DMS 273 (cell line): ENCODE data around the gene RAF1.

ENCODE experiments used
- DNase-seq: peaks from one replicate; lab custom pipeline; 2025; ENCODE audit not compliant: unreplicated experiment; lab: John Stamatoyannopoulos, UW

RAF1 gene

DNA sequence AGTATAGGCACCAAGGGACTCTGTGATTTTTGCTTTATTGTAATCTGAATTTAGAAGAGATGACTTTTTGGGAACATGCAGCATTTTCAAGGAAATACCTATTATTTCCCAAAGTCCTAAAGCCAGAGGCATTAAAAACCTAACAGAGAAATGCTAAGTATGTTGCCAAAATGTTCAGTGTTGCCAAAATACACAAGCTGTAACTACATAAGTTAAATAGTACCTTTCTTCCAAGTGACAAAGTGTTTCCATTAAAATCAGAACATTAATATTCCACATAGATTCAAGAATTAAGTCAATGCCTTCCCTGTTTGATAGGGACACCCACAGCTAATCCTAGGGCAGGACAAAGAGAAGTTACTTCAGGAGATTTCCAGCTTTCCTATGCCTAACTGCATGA lies 65.0 kb downstream of the RAF1 start:
- DNase-seq: no peak

DNA sequence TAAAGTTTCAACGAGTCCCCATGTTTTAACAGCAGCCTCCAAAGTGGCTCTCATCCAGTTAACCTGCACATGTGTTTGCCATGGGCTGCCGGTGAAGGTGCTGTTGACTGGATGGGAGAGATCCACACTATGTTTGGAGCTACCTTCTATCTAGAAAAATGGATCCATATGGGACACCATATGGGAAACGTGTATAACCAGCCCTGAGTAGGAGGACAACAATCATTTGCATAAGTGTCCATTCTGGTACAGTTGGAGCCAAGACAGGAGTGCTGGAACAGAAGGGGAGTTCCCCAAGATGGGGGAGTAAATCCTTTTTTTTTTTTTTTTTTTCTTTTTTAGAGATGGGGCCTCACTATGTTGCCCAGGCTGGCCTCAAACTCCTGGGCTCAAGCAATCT lies 70.4 kb downstream of the RAF1 start:
- peak; percentile 90 for DNase-seq

DNA sequence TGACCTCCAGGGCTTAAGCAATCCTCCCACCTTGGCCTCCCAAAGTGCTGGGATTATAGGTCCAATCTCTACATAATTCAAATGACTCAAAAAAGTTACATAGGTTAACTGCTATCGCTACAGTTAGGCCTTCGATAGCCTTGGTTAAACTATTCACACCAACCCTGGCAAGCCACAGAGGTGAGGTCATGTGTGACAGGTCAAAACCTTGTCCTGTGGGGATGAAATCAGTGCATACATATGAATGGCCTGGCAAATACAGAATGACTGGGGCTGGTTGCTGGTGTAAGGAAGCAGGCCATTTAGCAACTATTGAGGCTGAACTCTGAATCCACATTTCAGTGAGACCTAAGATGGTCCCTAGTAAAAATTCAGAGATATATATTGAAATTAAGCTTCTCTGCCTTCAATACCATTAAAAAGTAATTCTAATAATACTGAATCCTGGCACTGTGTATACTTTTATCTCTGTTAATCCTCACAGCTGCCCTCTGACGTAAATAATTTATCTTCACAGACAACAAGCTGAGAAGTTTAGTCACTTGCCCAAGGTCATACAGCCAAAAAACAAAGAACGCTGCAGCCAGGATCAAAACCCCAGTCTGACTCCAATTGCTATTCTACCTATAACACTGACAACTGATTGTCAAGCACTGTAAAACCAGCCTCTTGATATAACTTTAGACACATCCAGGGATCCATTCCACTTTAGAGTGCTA lies 71.8 kb downstream of the RAF1 start:
- no peak for DNase-seq

DNA sequence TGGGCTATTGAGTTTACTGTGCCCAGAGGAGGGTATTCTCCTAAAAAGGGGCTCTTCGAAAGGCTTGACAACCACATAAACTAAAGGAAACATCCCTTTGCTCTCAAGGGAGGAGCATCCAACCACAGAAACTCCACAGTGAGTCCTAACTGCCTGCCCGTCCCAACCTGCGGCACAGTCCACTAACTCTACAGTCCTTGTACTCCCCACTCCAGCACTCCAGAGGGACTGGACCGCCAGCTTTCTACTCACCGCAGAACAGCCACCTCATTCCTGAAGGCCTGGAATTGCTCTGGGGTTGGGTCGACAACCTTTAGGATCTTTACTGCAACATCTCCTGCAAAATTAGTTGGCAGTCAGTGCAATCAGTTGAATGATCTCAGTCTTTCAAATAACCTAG lies 72.5 kb downstream of the RAF1 start:
- no peak for DNase-seq

DNA sequence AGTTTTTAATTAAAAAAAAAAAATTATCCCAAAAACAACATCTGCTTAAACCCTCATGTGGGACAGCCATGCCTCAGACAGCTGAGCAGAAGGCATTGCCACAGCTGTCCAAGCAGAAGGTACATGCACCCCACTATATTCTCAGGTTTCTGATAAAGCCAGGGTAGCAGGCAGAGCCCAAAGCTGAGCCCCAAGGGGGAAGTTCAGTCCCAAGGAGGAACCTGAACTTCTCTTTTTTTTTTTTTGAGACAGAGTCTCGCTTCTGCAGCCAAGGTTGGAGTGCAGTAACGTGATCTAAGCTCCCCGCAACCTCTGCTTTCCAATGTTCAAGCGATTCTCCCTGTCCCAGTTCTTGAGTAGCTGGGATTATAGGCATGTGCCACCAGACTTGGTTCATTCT lies 73.8 kb downstream of the RAF1 start:
- peak; percentile 22 for DNase-seq

DNA sequence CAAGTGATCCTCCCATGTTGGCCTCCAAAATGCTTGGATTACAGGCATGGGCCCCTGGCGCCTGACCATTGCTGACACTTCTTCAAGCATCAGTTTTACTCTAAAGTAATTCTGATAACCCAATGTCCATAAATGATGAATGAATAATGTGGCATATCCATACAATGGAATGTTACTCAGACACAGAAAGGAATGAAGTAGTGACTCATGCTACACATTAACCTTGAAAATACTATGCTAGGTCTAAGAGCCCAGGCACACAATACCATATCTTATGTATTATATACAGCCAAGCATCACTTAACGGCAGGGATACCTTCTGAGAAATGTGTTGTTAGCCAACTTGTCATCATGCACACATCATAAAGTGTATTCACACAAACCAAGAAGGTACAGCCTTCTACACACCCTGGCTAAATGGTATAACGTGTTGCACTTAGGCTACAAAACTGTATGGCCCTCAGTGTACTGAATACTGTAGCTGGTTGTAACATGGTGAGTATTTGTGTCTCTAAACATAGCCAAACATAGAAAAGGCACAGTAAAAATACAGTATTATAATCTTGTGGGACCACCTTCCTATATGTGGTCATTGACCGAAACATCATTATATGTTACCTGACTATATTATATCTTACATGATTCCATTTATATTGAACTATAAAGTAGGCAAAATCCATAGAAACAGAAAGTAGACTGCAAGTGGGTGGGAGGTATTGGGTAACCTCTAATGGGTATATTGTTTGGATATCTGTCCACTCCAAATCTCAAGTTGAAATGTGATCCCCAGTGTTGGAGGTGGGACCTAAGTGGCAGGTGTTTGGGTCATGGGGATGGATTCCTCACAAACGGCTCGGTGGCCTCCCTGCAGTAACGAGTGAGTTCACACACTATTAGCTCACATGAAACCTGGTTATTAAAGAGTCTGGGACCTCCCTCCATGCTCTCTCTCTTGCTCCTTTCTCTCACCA lies 75.6 kb downstream of the RAF1 start:
- peak; percentile 24 for DNase-seq

DNA sequence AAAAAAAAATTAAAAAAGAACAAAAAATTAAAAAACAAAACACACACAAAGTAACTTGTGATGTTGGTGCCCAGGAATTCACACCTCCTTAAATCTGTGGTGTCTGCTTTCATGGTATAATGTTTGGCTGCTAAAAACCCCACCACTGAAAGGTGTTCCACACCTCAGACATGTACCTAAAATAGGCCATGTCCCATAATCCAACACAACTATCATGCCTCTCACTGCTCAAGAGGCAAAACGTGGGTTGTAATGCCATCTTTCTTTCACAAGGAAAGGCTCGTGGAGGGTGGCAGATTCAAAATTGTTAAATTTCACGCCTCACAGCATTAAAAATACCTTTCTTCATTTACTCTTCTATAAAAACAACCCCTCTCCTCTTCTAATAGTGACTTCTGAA lies 77.5 kb downstream of the RAF1 start:
- no peak for DNase-seq

DNA sequence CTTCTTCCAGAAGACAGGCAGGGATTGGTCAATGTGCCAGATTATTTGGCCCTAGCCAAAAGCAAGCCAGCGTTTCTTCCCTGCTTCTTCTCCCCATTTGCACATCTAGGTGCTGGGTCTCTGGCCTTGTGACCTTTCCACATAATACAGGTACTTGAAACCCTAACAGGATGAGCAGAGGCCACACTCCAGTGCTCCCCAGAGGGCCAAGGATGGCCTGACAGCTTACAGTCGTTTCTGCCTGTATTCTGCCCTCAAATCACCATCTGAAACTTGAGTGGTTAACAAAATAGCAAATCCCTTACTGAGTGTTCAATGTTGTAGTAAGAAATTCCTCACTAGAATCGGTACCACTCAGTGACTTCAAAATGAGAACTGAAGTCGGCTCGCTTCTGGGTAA lies 77.9 kb downstream of the RAF1 start:
- no peak for DNase-seq

DNA sequence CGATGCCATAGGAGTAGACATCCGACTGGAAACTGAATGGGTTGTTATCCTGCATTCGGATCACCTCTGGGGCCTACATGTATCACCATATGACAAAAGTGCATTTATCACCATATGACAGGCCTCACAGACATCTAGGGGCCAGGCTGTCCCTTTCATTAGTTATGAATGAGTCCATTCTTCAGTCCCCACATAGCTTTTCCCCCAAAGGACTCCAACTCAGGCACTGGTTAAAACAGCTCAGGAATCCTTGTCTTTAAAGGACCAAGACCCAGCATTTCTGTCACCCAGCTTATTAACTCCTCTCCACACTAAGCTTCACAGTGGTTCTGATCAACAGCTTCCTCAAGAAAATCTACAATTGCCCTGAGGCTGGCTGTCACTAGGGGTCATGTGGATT lies 78.7 kb downstream of the RAF1 start:
- DNase-seq: no peak

DNA sequence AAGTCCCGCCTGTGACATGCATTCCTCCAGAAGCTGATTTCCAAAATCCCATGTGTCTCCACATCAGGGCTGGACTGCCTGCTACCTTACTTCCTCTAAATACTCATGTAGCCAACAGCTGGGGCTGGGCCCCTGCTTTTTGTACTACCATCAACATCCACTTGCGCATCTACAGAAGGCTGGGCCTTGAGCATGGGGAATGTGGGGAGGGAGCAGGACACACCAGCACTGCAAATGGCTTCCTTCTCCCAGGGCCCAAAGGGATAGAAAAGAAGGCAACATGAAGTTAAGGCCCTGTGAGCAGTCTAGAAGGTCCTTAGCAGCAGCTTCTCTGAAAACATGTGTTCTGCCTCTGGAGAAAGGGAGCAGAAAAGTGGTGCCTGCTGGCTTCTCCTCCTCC lies 79.8 kb downstream of the RAF1 start:
- no peak for DNase-seq

DNA sequence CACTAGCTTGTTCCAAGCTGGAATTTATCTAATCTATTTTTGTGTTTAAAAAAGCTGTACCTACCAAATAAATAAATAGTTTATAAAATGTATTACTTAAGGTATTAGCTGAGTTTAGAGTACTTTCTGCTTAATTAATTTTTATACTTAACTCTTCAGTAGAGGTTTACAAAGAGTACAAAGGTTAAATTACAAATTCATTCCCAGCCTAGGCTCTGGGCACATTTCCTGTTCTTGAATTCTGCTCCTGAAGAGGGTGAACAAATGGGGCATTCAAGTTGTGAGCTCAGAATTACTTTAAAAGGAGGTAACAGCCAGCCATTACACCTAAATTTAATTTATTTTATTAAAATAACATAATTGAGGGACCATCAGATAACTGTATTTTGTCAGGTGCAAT lies 80.6 kb downstream of the RAF1 start:
- DNase-seq: no peak

DNA sequence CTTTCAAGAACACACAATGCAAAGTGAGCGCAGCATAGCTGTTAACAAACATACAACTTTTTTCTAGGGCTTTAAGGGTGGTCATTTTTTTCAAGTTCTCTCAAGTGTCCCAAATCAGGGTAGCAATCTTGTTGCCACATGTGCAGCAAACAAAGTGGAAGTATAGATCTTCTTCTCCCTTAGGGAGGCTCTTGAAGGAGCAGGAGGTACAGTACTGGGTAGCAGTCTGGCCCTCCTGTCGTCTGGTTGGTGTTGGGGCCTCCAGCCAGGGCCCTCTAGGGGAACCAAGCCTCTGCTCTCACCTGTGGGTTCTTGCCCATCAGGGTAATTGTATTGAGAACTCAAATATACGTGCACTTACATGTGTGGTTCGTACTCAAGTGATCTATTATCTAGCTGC lies 81.2 kb downstream of the RAF1 start:
- DNase-seq: no peak

DNA sequence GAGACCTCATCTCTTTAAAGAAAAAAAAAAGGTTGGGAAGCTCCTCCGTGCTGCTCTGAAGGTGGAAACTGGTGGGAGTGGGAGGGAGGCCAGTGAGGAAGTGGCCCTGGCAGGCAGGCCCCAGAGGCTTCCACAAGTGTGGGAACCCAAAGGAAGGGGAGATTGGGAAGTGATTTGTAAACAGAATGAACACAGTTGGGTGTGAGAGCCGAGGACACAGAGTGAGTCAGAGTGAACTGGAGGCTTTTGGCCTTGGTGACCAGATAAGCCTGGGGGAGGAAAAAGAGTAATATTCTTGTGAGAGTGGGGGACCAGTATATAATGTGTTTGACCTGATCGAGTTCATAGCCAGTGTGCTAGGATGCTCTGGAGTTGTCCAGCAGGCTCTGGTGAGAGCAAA lies 84.0 kb downstream of the RAF1 start:
- no peak for DNase-seq

DNA sequence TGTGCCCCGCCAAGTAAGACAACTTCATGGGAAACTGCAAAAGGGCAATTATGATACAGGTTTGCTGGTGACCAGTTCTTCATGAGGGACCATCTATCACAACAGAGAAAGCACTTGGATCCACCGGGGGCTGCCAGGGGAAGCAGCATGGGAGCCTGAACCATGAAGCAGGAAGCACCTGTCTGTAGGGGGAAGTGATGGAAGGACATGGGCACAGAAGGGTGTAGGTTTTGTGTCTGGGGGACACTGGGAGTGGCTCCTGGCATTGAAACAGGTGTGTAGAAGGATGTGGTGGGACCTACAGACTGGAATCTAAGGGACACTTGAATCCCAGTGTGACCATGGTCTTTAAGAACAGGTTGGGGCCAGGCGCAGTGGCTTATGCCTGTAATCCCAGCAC lies 84.5 kb downstream of the RAF1 start:
- no peak for DNase-seq

DNA sequence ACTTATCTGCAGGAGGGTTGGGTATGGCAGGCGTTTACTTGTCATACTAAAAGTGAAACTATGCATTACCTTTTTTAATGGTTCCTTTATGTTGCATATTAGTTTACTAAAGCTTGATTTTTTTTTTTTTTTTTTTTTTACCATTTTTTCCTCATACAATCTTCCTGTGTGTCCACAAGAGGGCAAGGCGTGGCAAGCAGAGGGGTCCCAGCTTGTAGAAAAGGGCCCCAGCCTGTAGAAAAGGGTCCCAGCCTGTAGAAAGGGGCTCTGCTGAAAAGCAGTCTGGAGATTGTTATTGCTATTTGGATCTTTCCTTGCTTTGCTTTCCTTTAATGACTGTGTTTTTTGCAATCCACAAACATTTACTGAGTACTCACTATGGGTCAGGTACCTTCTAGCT lies 85.2 kb downstream of the RAF1 start:
- no peak for DNase-seq

DNA sequence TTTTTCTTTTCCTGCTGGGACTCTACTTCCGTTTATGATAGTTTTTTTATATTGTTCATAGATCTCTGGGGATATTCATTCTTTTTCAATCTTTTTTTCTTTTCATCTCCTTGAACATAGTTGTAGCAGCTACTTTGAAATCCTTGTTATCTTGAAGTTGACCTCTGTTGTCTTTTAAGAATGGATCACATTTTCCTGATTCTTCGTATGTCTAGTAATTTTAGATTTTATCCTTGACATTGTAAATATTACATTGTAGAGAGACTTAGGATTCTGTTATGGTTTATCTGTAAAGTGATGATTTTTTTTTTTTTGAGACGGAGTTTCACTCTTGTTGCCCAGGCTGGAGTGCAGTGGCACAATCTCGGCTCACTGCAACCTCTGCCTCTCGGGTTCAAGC lies 86.5 kb downstream of the RAF1 start:
- DNase-seq: no peak

DNA sequence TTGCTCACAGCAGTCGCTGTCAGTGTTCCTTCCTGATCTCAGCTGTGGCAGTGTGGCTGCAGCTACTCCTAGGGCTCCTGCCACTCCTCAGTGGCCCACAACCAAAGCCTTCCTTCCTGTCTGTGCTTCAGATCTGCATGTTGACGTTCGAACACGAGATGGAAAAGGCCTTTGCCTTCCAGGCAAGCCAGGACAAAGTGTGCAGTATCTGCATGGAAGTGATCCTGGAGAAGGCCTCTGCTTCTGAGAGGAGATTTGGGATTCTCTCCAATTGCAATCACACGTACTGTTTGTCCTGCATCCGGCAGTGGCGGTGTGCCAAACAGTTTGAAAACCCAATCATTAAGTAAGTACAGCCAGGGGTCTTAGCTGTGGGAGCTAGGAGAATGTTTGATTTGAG lies 89.3 kb downstream of the RAF1 start:
- no peak for DNase-seq

DNA sequence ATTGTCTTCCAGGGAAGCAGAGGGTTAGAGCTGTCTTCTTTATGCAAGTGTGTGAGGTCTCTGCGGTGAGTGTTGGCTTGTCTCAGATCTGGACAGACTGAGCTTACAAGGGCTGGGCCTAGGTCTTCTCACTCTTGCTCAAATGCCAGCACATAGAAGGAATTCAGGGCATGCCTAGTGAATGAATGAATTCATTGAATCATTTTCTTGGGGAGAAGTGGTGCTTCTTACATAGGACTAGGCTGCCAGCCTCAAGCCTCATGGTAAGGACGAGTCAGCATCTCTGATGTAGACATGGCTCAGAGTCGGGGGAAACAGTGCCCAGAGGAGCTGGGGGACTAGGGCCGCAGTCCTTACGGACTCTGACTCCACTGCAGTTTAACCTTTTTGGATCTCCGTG lies 89.8 kb downstream of the RAF1 start:
- DNase-seq: no peak

DNA sequence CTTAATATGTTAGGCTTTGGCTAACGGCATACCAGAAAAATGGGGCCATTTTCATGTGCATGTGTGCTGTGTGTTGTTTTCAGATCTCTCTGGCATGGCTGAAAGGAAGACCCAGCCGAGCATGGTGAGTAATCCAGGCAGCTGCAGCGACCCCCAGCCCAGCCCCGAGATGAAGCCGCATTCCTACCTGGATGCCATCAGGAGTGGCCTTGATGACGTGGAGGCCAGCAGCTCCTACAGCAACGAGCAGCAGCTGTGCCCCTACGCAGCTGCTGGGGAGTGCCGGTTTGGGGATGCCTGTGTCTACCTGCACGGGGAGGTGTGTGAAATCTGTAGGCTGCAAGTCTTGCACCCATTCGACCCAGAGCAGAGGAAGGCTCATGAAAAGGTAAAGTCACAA lies 91.9 kb downstream of the RAF1 start:
- DNase-seq: no peak

DNA sequence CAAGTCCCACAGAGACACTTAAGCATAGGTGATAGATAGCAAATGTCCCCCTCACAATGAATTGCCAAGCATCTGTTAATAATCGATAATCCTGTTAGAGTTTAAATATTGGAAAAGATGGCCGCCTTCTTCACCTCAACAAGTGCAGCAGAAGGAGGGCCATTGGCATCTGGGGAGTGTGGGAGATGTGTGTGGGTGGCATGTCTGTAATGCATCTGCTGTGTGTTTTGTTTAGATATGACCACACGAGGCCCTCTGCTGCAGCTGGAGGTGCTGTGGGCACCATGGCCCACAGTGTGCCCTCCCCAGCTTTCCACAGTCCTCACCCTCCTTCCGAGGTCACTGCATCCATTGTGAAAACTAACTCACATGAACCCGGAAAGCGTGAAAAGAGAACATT lies 94.1 kb downstream of the RAF1 start:
- DNase-seq: no peak

DNA sequence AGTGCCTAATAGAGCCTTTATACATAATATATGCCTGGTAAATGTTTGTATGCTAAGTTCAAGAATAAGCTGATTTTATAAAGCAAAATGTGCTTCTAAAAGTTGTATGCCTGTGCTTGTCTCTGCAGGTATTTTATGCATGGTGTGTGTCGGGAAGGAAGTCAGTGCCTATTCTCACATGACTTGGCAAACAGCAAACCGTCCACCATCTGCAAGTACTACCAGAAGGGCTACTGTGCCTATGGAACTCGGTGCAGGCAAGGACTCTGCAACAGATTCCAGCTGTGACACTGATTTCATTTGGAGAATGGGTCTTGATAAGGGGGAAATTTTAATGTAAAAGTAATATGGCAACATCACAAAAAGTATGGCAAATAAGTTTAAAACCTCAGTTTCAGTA lies 95.2 kb downstream of the RAF1 start:
- peak; percentile 34 for DNase-seq

DNA sequence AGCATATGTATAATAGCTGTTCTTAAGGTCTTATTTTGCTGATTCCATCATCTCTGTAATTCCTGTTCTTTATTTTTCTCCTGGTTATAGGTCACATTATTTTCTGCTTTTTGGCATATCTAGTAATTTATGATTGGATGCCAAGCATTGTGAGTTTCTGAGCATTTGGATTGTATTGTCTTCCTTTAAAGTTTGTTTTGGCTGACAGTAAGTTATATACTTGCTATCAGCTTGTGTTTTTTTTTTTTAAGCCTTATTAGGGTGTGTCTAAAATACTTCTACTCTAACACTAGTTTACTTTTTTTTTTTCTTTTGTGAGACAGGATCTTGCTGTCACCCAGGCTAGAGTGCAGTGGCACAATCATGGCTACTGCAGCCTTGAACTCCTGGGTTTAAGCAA lies 96.9 kb downstream of the RAF1 start:
- no peak for DNase-seq
